ENCODE data around the gene SEZ6L.

SEZ6L gene

DNA sequence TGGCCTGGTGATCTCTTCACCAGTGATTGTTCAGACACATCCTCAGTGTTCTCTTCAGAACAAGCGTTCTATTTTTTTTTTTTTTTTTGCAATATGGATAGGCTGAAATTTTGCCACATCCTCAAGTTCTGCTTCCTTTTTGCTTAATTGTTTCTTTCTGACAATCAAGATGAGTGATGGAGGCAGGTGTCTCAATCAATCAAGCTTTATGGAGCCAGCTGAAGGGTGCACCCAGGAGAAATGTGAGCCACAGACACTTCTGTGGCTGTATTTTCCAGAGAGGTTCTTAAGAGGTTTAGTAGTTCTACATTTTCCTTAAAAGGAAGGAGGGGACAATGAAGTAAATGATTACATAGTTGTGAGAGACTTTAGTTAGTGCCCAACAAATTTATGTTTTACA, 215.9 kb downstream of the SEZ6L start:
- no peak overlapping the region for H3K4me3 ChIP-seq
- no peaks in the 10 kb centered on the region for H3K36me3 ChIP-seq (ENCODE audit: insufficient read depth, low read length)
- TF ChIP-seq POLR2AphosphoS5 (IDR thresholded peaks at IDR 0.05; ENCODE audit: borderline replicate concordance, low read depth, low read length) (no peak), EZH2 (IDR thresholded peaks at IDR 0.05) (no peak), FOXP2 (optimal IDR thresholded peaks at IDR 0.05; ENCODE audit: control extremely low read depth, extremely low read length, insufficient read depth) (no peak)
- no peak overlapping the region for H3K27ac ChIP-seq
- no peaks in the 10 kb centered on the region for H3K9me3 ChIP-seq (ENCODE audit: low read depth, low read length)
- H3K9ac ChIP-seq (ENCODE audit: insufficient read length), result no peak overlapping the region
- no peak for DNase-seq (ENCODE audit: low read depth, low spot score)

DNA sequence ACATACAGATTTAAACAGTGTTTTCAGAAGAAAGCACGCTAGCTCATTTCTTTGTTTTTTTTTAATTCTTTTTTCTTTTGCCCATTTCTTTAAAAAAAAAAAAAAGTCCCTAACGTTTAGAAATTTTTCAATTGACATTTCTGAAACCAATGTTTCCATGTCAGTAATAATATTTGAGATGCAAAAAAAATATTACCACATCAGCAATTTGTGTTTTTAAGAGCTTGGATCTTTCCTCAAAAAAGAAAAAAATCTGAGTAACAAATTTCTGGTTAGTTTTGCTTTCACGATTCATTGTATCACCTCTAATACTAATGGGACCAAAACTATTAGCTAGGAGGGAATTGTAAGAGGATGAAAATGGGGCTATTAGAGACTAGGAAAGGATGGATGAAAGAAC, 219.9 kb downstream of the SEZ6L start:
- Histone ChIP-seq H3K36me3 (ENCODE audit: insufficient read depth, low read length) (no peaks in the 10 kb centered on the region), H3K9me3 (ENCODE audit: low read depth, low read length) (no peaks in the 10 kb centered on the region), H3K4me3 (no peak overlapping the region), H3K9ac (ENCODE audit: insufficient read length) (no peak overlapping the region), H3K27ac (no peak overlapping the region)
- TF ChIP-seq FOXP2 (optimal IDR thresholded peaks at IDR 0.05; ENCODE audit: control extremely low read depth, extremely low read length, insufficient read depth) (no peak), EZH2 (IDR thresholded peaks at IDR 0.05) (no peak), POLR2AphosphoS5 (IDR thresholded peaks at IDR 0.05; ENCODE audit: borderline replicate concordance, low read depth, low read length) (no peak)
- no peak for DNase-seq (ENCODE audit: low read depth, low spot score)

DNA sequence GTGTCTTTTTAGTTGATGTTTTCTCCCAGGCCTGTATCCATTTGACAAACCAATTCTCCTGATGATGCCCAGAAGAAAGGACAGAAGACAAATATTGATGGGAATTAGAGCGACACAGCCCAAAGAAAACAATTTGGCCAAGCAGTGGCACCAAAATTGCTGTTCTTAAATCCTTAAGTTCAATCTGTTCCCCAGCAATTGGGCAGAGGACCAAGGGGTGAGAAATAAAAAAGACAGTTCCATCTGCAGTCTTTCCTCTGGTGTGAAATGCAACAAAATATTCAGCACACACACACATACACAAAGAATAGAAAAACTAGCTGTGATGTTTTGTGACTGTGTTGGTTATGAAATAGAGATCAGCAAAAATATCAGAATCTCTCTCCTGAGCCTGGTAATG, 221.8 kb downstream of the SEZ6L start:
- no peak overlapping the region for H3K27ac ChIP-seq
- H3K9ac ChIP-seq (ENCODE audit: insufficient read length), result no peak overlapping the region
- H3K9me3 ChIP-seq (ENCODE audit: low read depth, low read length), result no peaks in the 10 kb centered on the region
- H3K36me3 ChIP-seq (ENCODE audit: insufficient read depth, low read length), result no peaks in the 10 kb centered on the region
- TF ChIP-seq POLR2AphosphoS5 (IDR thresholded peaks at IDR 0.05; ENCODE audit: borderline replicate concordance, low read depth, low read length) (no peak), FOXP2 (optimal IDR thresholded peaks at IDR 0.05; ENCODE audit: control extremely low read depth, extremely low read length, insufficient read depth) (no peak), EZH2 (IDR thresholded peaks at IDR 0.05) (no peak)
- H3K4me3 ChIP-seq, result no peak overlapping the region
- no peak for DNase-seq (ENCODE audit: low read depth, low spot score)

DNA sequence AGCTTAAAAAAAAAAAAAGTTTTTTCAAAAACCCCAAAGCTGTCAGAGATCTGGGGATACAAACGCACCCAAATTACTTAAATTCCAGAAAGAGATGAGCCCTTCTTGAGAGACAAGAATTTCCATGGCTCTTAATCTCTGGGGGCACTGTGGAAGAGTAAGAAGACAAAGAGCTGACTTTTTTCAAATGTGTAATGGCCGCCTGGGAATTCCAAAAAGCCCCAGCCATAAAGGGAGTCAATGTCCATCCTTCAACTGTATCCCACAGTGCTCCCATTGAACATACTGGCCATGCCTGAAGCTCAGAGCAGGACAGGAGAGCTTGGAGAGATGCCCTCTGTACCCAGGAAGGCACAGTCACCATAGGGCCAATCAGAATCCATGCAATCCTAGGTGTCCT, 222.4 kb downstream of the SEZ6L start:
- no peak for DNase-seq (ENCODE audit: low read depth, low spot score)
- no peaks in the 10 kb centered on the region for H3K9me3 ChIP-seq (ENCODE audit: low read depth, low read length)
- no peaks in the 10 kb centered on the region for H3K36me3 ChIP-seq (ENCODE audit: insufficient read depth, low read length)
- no peak overlapping the region for H3K27ac ChIP-seq
- no peak overlapping the region for H3K4me3 ChIP-seq
- no peak overlapping the region for H3K9ac ChIP-seq (ENCODE audit: insufficient read length)
- no peak for TF ChIP-seq EZH2 (IDR thresholded peaks at IDR 0.05)
- no peak for TF ChIP-seq FOXP2 (optimal IDR thresholded peaks at IDR 0.05; ENCODE audit: control extremely low read depth, extremely low read length, insufficient read depth)
- no peak for TF ChIP-seq POLR2AphosphoS5 (IDR thresholded peaks at IDR 0.05; ENCODE audit: borderline replicate concordance, low read depth, low read length)

DNA sequence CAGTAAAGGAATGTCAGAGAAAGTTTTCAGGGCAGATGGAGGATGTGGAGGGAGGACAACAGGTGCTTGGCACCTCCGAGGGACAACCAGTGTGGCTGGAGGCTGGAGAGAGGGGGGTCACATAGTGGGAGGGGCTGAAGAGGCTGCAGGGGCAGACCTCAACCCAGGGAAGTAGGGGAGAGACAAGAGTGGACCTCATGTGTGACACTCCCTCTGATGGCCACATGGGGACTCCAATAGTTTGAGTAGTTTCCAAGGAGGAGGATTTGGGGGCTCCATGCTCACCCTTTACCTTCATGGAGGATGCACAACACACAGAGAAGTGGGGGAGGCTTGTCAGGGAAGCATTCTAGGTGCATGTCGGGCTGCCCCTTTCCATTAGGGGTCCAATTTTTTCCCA, 224.7 kb downstream of the SEZ6L start:
- Histone ChIP-seq H3K9me3 (ENCODE audit: low read depth, low read length) (no peaks in the 10 kb centered on the region), H3K9ac (ENCODE audit: insufficient read length) (no peak overlapping the region), H3K36me3 (ENCODE audit: insufficient read depth, low read length) (no peaks in the 10 kb centered on the region), H3K4me3 (no peak overlapping the region), H3K27ac (no peak overlapping the region)
- no peak for TF ChIP-seq EZH2 (IDR thresholded peaks at IDR 0.05)
- TF ChIP-seq FOXP2 (optimal IDR thresholded peaks at IDR 0.05; ENCODE audit: control extremely low read depth, extremely low read length, insufficient read depth), result no peak
- TF ChIP-seq POLR2AphosphoS5 (IDR thresholded peaks at IDR 0.05; ENCODE audit: borderline replicate concordance, low read depth, low read length), result no peak
- DNase-seq (ENCODE audit: low read depth, low spot score), result no peak

DNA sequence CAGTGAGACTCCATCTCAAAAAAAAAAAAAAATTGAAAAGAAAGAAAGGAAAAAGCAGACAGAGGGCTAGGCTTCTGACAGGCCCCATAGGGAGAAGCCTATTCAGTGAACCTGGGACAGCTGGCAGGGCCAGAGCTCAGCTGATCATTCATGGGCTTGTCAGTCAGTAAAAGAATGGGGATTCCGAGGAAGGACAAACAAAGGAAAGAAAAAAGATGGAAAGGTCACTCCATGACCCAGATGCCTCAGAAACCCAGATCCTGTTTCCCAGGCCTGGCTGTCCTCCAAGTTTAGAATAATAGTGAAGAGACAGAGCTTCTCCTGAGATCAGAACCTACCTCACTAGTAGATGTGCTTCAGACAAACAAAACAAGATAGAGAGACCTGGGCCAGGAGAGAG, 225.5 kb downstream of the SEZ6L start:
- no peaks in the 10 kb centered on the region for H3K9me3 ChIP-seq (ENCODE audit: low read depth, low read length)
- no peak overlapping the region for H3K27ac ChIP-seq
- TF ChIP-seq EZH2 (IDR thresholded peaks at IDR 0.05), result no peak
- no peak for TF ChIP-seq POLR2AphosphoS5 (IDR thresholded peaks at IDR 0.05; ENCODE audit: borderline replicate concordance, low read depth, low read length)
- TF ChIP-seq FOXP2 (optimal IDR thresholded peaks at IDR 0.05; ENCODE audit: control extremely low read depth, extremely low read length, insufficient read depth), result no peak
- DNase-seq (ENCODE audit: low read depth, low spot score), result no peak
- no peak overlapping the region for H3K4me3 ChIP-seq
- H3K36me3 ChIP-seq (ENCODE audit: insufficient read depth, low read length), result no peaks in the 10 kb centered on the region
- no peak overlapping the region for H3K9ac ChIP-seq (ENCODE audit: insufficient read length)

DNA sequence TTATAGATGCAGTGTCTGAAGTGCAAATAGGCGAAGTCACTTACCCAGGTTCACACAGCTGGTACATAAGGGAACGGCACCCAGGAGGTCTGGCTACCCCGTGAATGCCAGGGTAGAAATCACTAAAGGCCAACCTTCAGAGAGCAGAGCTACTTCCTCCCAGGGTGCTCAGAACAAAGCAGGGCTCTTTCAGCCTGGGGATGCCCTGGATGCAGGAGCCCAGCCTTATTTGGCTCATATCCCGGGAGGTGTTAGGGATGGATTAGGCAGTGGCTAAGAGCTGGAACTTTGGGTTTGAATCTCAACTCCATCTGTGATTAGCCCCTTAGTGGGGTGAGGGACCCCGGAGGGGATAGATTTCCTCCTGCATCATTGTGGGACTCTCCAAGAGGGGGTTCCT, 226.7 kb downstream of the SEZ6L start:
- Histone ChIP-seq H3K9ac (ENCODE audit: insufficient read length) (no peak overlapping the region), H3K9me3 (ENCODE audit: low read depth, low read length) (no peaks in the 10 kb centered on the region), H3K36me3 (ENCODE audit: insufficient read depth, low read length) (no peaks in the 10 kb centered on the region), H3K4me3 (no peak overlapping the region), H3K27ac (no peak overlapping the region)
- no peak for DNase-seq (ENCODE audit: low read depth, low spot score)
- TF ChIP-seq EZH2 (IDR thresholded peaks at IDR 0.05), result no peak
- TF ChIP-seq FOXP2 (optimal IDR thresholded peaks at IDR 0.05; ENCODE audit: control extremely low read depth, extremely low read length, insufficient read depth), result no peak
- TF ChIP-seq POLR2AphosphoS5 (IDR thresholded peaks at IDR 0.05; ENCODE audit: borderline replicate concordance, low read depth, low read length), result no peak

DNA sequence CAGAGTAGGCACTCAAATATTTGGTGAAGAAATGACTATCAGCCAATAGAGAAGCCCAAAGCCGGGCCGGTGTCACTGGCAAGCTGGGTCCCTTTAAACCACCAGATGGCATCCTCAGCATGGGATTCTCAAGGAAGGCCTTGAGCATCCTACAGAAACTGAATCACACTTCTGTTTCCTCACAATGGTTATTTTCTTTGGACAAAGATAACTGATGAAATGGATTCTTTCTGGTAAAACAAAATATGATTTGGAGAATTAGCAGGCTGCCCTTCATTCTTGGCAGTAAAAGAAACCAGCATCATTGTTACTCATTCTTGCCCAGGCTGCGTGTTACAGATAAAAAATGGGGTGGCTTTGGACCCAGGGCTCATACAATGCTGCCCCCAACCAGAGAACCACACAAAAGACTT, 229.5 kb downstream of the SEZ6L start:
- no peak overlapping the region for H3K27ac ChIP-seq
- H3K4me3 ChIP-seq, result no peak overlapping the region
- no peak for DNase-seq (ENCODE audit: low read depth, low spot score)
- H3K9me3 ChIP-seq (ENCODE audit: low read depth, low read length), result no peaks in the 10 kb centered on the region
- H3K36me3 ChIP-seq (ENCODE audit: insufficient read depth, low read length), result no peaks in the 10 kb centered on the region
- H3K9ac ChIP-seq (ENCODE audit: insufficient read length), result no peak overlapping the region
- TF ChIP-seq FOXP2 (optimal IDR thresholded peaks at IDR 0.05; ENCODE audit: control extremely low read depth, extremely low read length, insufficient read depth), result no peak
- TF ChIP-seq POLR2AphosphoS5 (IDR thresholded peaks at IDR 0.05; ENCODE audit: borderline replicate concordance, low read depth, low read length), result no peak
- TF ChIP-seq EZH2 (IDR thresholded peaks at IDR 0.05), result no peak

DNA sequence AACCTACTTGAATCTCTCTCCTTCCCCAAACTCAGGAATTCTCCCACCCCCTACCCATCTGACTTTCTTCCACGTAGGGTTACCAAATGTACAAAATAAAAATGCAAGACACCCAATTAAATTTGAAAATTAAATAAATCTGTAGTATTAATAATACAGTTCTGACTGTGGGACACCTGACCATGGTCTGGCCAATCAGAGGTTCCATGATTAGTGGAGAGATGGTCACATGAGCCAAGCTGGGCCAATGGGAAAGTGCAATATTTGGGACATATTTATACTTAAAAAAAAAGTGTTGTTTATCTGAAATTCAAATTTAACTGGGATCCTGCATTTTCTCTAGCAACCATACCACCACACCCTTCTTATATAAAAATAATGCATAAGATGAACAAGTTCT, 230.0 kb downstream of the SEZ6L start:
- TF ChIP-seq EZH2 (IDR thresholded peaks at IDR 0.05) (no peak), POLR2AphosphoS5 (IDR thresholded peaks at IDR 0.05; ENCODE audit: borderline replicate concordance, low read depth, low read length) (no peak), FOXP2 (optimal IDR thresholded peaks at IDR 0.05; ENCODE audit: control extremely low read depth, extremely low read length, insufficient read depth) (no peak)
- Histone ChIP-seq H3K27ac (no peak overlapping the region), H3K36me3 (ENCODE audit: insufficient read depth, low read length) (no peaks in the 10 kb centered on the region), H3K9ac (ENCODE audit: insufficient read length) (no peak overlapping the region), H3K9me3 (ENCODE audit: low read depth, low read length) (no peaks in the 10 kb centered on the region), H3K4me3 (no peak overlapping the region)
- DNase-seq (ENCODE audit: low read depth, low spot score), result no peak
